ENCODE measurements around the gene INTS11. TPM values are rescaled to one million over a fixed set of nuclear protein-coding genes. Genes with fewer than 3 reads are reported as not detected.
"Not testable (repeated sequence)": the region's sequence is repeated elsewhere in the genome, so short reads cannot be mapped to it uniquely, and the experiment has no call there.

Gene INTS11
- total and polyA plus RNA-seq, 4 experiments from 2014 or later: 68.3 to 173 (median 117) TPM

GRCh38 chr1:1370771-1371300, 46.4 kb upstream of the INTS11 start:
- Histone ChIP-seq H3K9me3 (ENCODE audit: control insufficient read depth in 1 of 2, low read length in 2 of 2) (no peaks in the 10 kb centered on the region), H3K27ac (ENCODE audit: low read depth, low read length) (peak overlapping the region; percentile 64), H3K4me3 (ENCODE audit: low read length in 2 of 2) (no peak overlapping the region), H3K36me3 (ENCODE audit: insufficient read depth, low read length) (no peaks in the 10 kb centered on the region), H3K27me3 (ENCODE audit: insufficient read depth, low read length) (no peaks in the 10 kb centered on the region), H3K4me1 (ENCODE audit: insufficient read depth, low read length) (peaks cover 41% of the 10 kb centered on the region)
- Mint-ChIP-seq H3K27ac (peak overlapping the region in 6 of 7 donors; percentile 24 to 92 (median 87)), H3K9me3 (no peaks in the 10 kb centered on the region), H3K4me3 (peak overlapping the region in 5 of 8 donors; percentile 20 to 73 (median 38)), H3K27me3 (no peaks in the 10 kb centered on the region), H3K36me3 (peaks cover 0 to 16% of the 10 kb centered on the region in 2 donors), H3K4me1 (peaks cover 6 to 42% (median 27%) of the 10 kb centered on the region in 4 donors)
- peak in 2 of 5 donors; percentile 22 to 45 for DNase-seq
- CTCF ChIA-PET (ENCODE audit: partially characterized antibody): interaction anchor here (1.5 to 2.6 kb wide), 8 partner anchors 8 to 249 kb away, joined by 4 to 9 read pairs (median 7); no protein-coding TSS in a partner anchor
- intact Hi-C loops (cut with micrococcal nuclease): no loop called here
- POLR2A ChIA-PET (ENCODE audit: partially characterized antibody): interaction anchor here (0.5 to 10.2 kb wide), 6 partner anchors 17 to 245 kb away, joined by 3 to 149 read pairs (median 5); partner anchors contain the start of genes CCNL2, MIB2 and MRPL20

DNA sequence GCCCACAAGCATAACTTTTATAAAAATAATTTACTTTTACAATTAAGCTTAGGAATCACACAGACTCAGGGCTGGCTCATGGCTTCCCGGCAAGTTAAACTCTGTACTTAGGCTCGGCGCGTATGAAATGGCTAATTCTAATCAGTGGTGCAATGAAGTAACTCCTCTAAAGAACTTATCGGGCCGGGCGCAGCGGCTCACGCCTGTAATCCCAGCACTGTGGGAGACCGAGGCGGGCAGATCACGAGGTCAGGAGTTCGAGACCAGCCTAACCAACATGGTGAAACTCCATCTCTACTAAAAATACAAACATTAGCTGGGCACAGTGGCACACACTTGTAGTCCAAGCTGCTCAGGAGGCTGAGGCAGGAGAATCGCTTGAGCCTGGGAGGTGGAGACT, 45.6 kb upstream of the INTS11 start:
- peaks cover 0 to 12% of the 10 kb centered on the region in 2 donors for H3K36me3 Mint-ChIP-seq
- H3K36me3 ChIP-seq (ENCODE audit: insufficient read depth, low read length); H3K9me3 Mint-ChIP-seq; DNase-seq; H3K27me3 ChIP-seq (ENCODE audit: insufficient read depth, low read length); H3K9me3 ChIP-seq (ENCODE audit: control insufficient read depth in 1 of 2, low read length in 2 of 2); intact Hi-C loops (cut with micrococcal nuclease); H3K27me3 Mint-ChIP-seq; H3K4me3 ChIP-seq (ENCODE audit: low read length in 2 of 2); H3K27ac ChIP-seq (ENCODE audit: low read depth, low read length): not testable (repeated sequence)
- H3K27ac Mint-ChIP-seq: peak overlapping the region in 5 of 7 donors; percentile 18 to 84 (median 52)
- ChIA-PET POLR2A (ENCODE audit: partially characterized antibody) (interaction anchor here (1.1 to 10.2 kb wide), 4 partner anchors 16 to 37 kb away, joined by 3 to 149 read pairs (median 38); partner anchors contain the start of genes CCNL2 and MRPL20), CTCF (ENCODE audit: partially characterized antibody) (interaction anchor here (0.6 to 1.8 kb wide), 3 partner anchors 30 to 419 kb away, joined by 3 to 5 read pairs (median 4); no protein-coding TSS in a partner anchor)
- H3K4me1 ChIP-seq (ENCODE audit: insufficient read depth, low read length): peaks cover 40% of the 10 kb centered on the region
- H3K4me3 Mint-ChIP-seq: peak overlapping the region in 3 of 8 donors; percentile 20 to 60 (median 40)
- peaks cover 3 to 37% (median 23%) of the 10 kb centered on the region in 4 donors for H3K4me1 Mint-ChIP-seq

- peaks cover 18% of the 10 kb centered on the region for H3K4me1 ChIP-seq (ENCODE audit: insufficient read depth, low read length)
- H3K27me3 ChIP-seq (ENCODE audit: insufficient read depth, low read length): no peaks in the 10 kb centered on the region
- H3K4me1 Mint-ChIP-seq: peaks cover 0 to 23% (median 14%) of the 10 kb centered on the region in 4 donors
- H3K36me3 Mint-ChIP-seq: peaks cover 0 to 3% of the 10 kb centered on the region in 2 donors
- no peak overlapping the region for H3K4me3 ChIP-seq (ENCODE audit: low read length in 2 of 2)
- no peak overlapping the region for H3K27ac ChIP-seq (ENCODE audit: low read depth, low read length)
- H3K4me3 Mint-ChIP-seq: no peak overlapping the region
- ChIA-PET POLR2A (ENCODE audit: partially characterized antibody) (no interaction called here), CTCF (ENCODE audit: partially characterized antibody) (no interaction called here)
- no peaks in the 10 kb centered on the region for H3K36me3 ChIP-seq (ENCODE audit: insufficient read depth, low read length)
- no peaks in the 10 kb centered on the region for H3K9me3 ChIP-seq (ENCODE audit: control insufficient read depth in 1 of 2, low read length in 2 of 2)
- H3K9me3 Mint-ChIP-seq: no peaks in the 10 kb centered on the region
- peak in 1 of 5 donors; percentile 27 for DNase-seq
- intact Hi-C loops (cut with micrococcal nuclease): no loop called here
- H3K27ac Mint-ChIP-seq: no peak overlapping the region
- H3K27me3 Mint-ChIP-seq: no peaks in the 10 kb centered on the region
Observed at GRCh38 chr1:1367315-1367714, 42.9 kb upstream of the INTS11 start.

DNA sequence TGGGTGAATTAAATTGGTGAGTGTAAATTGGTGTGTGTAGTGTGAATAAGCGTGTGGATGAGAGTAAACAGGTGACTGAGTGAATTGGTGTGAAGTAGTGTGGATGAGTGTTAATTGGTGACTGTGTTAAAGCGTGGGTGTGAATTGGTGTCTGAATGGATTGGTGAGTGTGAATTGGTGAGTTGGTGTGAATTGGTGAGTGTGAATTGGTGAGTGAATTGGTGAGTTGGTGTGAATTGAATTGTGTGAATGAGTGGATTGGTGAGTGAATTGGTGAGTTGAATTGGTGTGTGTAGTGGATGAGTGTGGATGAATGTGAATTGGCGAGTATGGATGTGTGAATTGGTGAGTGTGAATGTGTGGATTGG, 42.2 kb upstream of the INTS11 start:
- H3K36me3 ChIP-seq (ENCODE audit: insufficient read depth, low read length): no peaks in the 10 kb centered on the region
- H3K27me3 Mint-ChIP-seq: no peaks in the 10 kb centered on the region
- H3K27me3 ChIP-seq (ENCODE audit: insufficient read depth, low read length): no peaks in the 10 kb centered on the region
- intact Hi-C loops (cut with micrococcal nuclease): no loop called here
- H3K27ac ChIP-seq (ENCODE audit: low read depth, low read length): no peak overlapping the region
- H3K36me3 Mint-ChIP-seq: peaks cover 0 to 3% of the 10 kb centered on the region in 2 donors
- H3K9me3 ChIP-seq (ENCODE audit: control insufficient read depth in 1 of 2, low read length in 2 of 2): no peaks in the 10 kb centered on the region
- H3K27ac Mint-ChIP-seq: no peak overlapping the region
- peaks cover 0 to 19% (median 11%) of the 10 kb centered on the region in 4 donors for H3K4me1 Mint-ChIP-seq
- no peaks in the 10 kb centered on the region for H3K9me3 Mint-ChIP-seq
- POLR2A ChIA-PET (ENCODE audit: partially characterized antibody): no interaction called here
- CTCF ChIA-PET (ENCODE audit: partially characterized antibody): no interaction called here
- H3K4me3 Mint-ChIP-seq: no peak overlapping the region
- H3K4me3 ChIP-seq (ENCODE audit: low read length in 2 of 2): no peak overlapping the region
- DNase-seq: no peak
- peaks cover 12% of the 10 kb centered on the region for H3K4me1 ChIP-seq (ENCODE audit: insufficient read depth, low read length)

DNA sequence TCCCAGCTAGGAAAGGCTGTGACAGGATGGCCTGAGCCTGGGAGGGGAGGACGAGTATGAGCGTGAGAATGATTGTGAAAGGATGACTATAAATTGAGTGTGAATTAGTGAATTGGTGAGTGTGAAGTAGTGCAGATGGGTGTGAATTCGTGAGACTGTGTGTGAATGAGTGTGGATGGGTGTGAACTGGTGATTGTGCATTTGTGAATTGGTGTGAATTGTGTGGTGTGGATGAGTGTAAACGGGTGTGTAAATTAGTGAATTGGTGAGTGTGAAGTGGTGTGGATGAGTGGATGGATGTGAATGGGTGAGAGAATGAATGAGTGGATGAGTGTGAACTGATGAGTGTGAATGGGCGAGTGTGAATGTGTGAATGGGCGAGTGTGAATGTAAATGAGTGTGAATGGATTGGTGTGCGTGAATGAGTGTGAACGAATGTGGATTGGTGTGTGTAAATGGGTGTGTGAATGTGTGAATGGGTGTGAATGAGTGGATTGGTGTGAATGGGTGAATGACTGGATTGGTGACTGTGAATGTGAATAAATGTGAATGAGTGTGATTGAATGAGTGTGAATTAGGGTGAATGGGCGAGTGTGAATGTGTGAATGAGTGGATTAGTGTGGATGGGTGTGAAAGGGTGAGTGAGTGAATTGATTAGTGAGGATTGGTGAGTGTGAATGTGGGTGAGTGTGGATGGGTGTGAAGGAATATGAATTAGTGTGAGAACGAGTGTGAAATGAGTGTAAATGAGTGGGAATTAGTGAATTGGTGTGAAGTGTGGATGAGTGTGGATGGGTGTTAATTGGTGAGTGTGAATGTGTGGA, 41.6 kb upstream of the INTS11 start:
- intact Hi-C loops (cut with micrococcal nuclease): no loop called here
- H3K27me3 ChIP-seq (ENCODE audit: insufficient read depth, low read length): no peaks in the 10 kb centered on the region
- no peak overlapping the region for H3K4me3 Mint-ChIP-seq
- H3K9me3 ChIP-seq (ENCODE audit: control insufficient read depth in 1 of 2, low read length in 2 of 2): no peaks in the 10 kb centered on the region
- H3K4me3 ChIP-seq (ENCODE audit: low read length in 2 of 2): no peak overlapping the region
- H3K27me3 Mint-ChIP-seq: no peaks in the 10 kb centered on the region
- H3K27ac Mint-ChIP-seq: no peak overlapping the region
- no peak overlapping the region for H3K27ac ChIP-seq (ENCODE audit: low read depth, low read length)
- H3K9me3 Mint-ChIP-seq: no peaks in the 10 kb centered on the region
- DNase-seq: no peak
- CTCF ChIA-PET (ENCODE audit: partially characterized antibody): no interaction called here
- no peaks in the 10 kb centered on the region for H3K36me3 Mint-ChIP-seq
- POLR2A ChIA-PET (ENCODE audit: partially characterized antibody): interaction anchor here (1.0 kb wide), 1 partner anchor 8 kb away, joined by 3 read pairs; no protein-coding TSS in a partner anchor
- H3K4me1 ChIP-seq (ENCODE audit: insufficient read depth, low read length): peaks cover 6% of the 10 kb centered on the region
- H3K36me3 ChIP-seq (ENCODE audit: insufficient read depth, low read length): no peaks in the 10 kb centered on the region
- H3K4me1 Mint-ChIP-seq: peaks cover 0 to 13% (median 6%) of the 10 kb centered on the region in 4 donors

GRCh38 chr1:1364266-1364665, 39.8 kb upstream of the INTS11 start:
- Mint-ChIP-seq H3K4me1 (peaks cover 2 to 6% (median 4%) of the 10 kb centered on the region in 4 donors), H3K36me3 (no peaks in the 10 kb centered on the region), H3K4me3 (no peak overlapping the region), H3K27ac (no peak overlapping the region), H3K27me3 (peaks cover under 1 to 2% of the 10 kb centered on the region in 2 donors), H3K9me3 (no peaks in the 10 kb centered on the region)
- intact Hi-C loops (cut with micrococcal nuclease): no loop called here
- Histone ChIP-seq H3K36me3 (ENCODE audit: insufficient read depth, low read length) (no peaks in the 10 kb centered on the region), H3K27me3 (ENCODE audit: insufficient read depth, low read length) (no peaks in the 10 kb centered on the region), H3K4me3 (ENCODE audit: low read length in 2 of 2) (no peak overlapping the region), H3K27ac (ENCODE audit: low read depth, low read length) (no peak overlapping the region), H3K4me1 (ENCODE audit: insufficient read depth, low read length) (no peaks in the 10 kb centered on the region), H3K9me3 (ENCODE audit: control insufficient read depth in 1 of 2, low read length in 2 of 2) (no peaks in the 10 kb centered on the region)
- ChIA-PET CTCF (ENCODE audit: partially characterized antibody) (no interaction called here), POLR2A (ENCODE audit: partially characterized antibody) (no interaction called here)
- DNase-seq: no peak

GRCh38 chr1:1361982-1362423, 37.5 kb upstream of the INTS11 start:
- no peaks in the 10 kb centered on the region for H3K9me3 Mint-ChIP-seq
- H3K4me3 Mint-ChIP-seq: no peak overlapping the region
- POLR2A ChIA-PET (ENCODE audit: partially characterized antibody): no interaction called here
- no peaks in the 10 kb centered on the region for H3K9me3 ChIP-seq (ENCODE audit: control insufficient read depth in 1 of 2, low read length in 2 of 2)
- no peaks in the 10 kb centered on the region for H3K36me3 ChIP-seq (ENCODE audit: insufficient read depth, low read length)
- no peaks in the 10 kb centered on the region for H3K36me3 Mint-ChIP-seq
- intact Hi-C loops (cut with micrococcal nuclease): no loop called here
- H3K27ac ChIP-seq (ENCODE audit: low read depth, low read length): no peak overlapping the region
- H3K27me3 ChIP-seq (ENCODE audit: insufficient read depth, low read length): no peaks in the 10 kb centered on the region
- peak overlapping the region in 1 of 7 donors; percentile 43 for H3K27ac Mint-ChIP-seq
- H3K4me1 ChIP-seq (ENCODE audit: insufficient read depth, low read length): peaks cover 13% of the 10 kb centered on the region
- no peak overlapping the region for H3K4me3 ChIP-seq (ENCODE audit: low read length in 2 of 2)
- peaks cover 6 to 10% (median 7%) of the 10 kb centered on the region in 4 donors for H3K4me1 Mint-ChIP-seq
- peaks cover 2 to 6% of the 10 kb centered on the region in 2 donors for H3K27me3 Mint-ChIP-seq
- CTCF ChIA-PET (ENCODE audit: partially characterized antibody): no interaction called here
- no peak for DNase-seq
